GM21723 (cell line): ENCODE data around the gene MIEF2.
A peak's percentile ranks its signal among the peaks of the same experiment; 100 is the strongest.
"Not testable (repeated sequence)": the region's sequence is repeated elsewhere in the genome, so short reads cannot be mapped to it uniquely, and the experiment has no call there.

Source experiments
- ATAC-seq: cut with Tn5 transposase; IDR thresholded peaks from one replicate; pipeline ENCODE4 v1.9.1; 2021; ENCODE audit warnings: mild to moderate bottlenecking, moderate library complexity; ENCODE audit not compliant: unreplicated experiment

The MIEF2 gene

GRCh38 chr17:18260332-18261145, at the start of gene MIEF2:
Gene MIEF2 (plus strand): TSS chr17:18260662. CDS start chr17:18262721, 2,059 bp downstream.
- ATAC-seq, result peak; percentile 75

GRCh38 chr17:18213666-18214270, 46.7 kb upstream of the MIEF2 start:
- ATAC-seq, result no peak

GRCh38 chr17:18216906-18217305, 43.6 kb upstream of the MIEF2 start:
- not testable (repeated sequence) for ATAC-seq

- ATAC-seq, result no peak
These were observed 42.9 kb upstream of the MIEF2 start for GRCh38 chr17:18217412-18218015.

GRCh38 chr17:18218756-18219415, 41.6 kb upstream of the MIEF2 start:
- no peak for ATAC-seq

- no peak for ATAC-seq
These were observed 36.4 kb upstream of the MIEF2 start for GRCh38 chr17:18224053-18224386.

- no peak for ATAC-seq
These were observed 35.9 kb upstream of the MIEF2 start for GRCh38 chr17:18224387-18225120.

- ATAC-seq, result peak; percentile 82
These were observed 35.3 kb upstream of the MIEF2 start, which contains the start of gene LLGL1 for GRCh38 chr17:18225121-18225641. Gene LLGL1 (plus strand): TSS chr17:18225635. CDS start chr17:18225683, 48 bp downstream.

- peak; percentile 14 for ATAC-seq
These were observed 34.7 kb upstream of the MIEF2 start for GRCh38 chr17:18225642-18226283.

GRCh38 chr17:18226284-18226945, 34.0 kb upstream of the MIEF2 start:
- ATAC-seq, result no peak

GRCh38 chr17:18227635-18228034, 32.8 kb upstream of the MIEF2 start:
- no peak for ATAC-seq

- no peak for ATAC-seq
These were observed 32.2 kb upstream of the MIEF2 start for GRCh38 chr17:18228176-18228682.

- ATAC-seq, result no peak
These were observed 31.2 kb upstream of the MIEF2 start for GRCh38 chr17:18229254-18229653.

- no peak for ATAC-seq
These were observed 30.7 kb upstream of the MIEF2 start for GRCh38 chr17:18229771-18230170.

GRCh38 chr17:18230288-18231141, 29.9 kb upstream of the MIEF2 start:
- no peak for ATAC-seq

GRCh38 chr17:18231164-18231563, 29.3 kb upstream of the MIEF2 start:
- ATAC-seq, result no peak

- ATAC-seq, result no peak
These were observed 26.5 kb upstream of the MIEF2 start for GRCh38 chr17:18233803-18234518.
